Measurements from ENCODE around the gene RNU5D-1. TPM values are rescaled to one million over a fixed set of nuclear protein-coding genes. Genes with fewer than 3 reads are reported as not detected.

RNU5D-1 gene
- total and polyA plus RNA-seq, 12 donors: not detected

GRCh38 chr1:44723064-44723463 is 7.9 kb downstream of the RNU5D-1 start:
- intact Hi-C loops (cut with DNase I): no loop called here
- WGBS, 2 donors: 83 to 89% methylated on average over 9 of the region's 9 CpGs
- TF ChIP-seq, protein P1, sequence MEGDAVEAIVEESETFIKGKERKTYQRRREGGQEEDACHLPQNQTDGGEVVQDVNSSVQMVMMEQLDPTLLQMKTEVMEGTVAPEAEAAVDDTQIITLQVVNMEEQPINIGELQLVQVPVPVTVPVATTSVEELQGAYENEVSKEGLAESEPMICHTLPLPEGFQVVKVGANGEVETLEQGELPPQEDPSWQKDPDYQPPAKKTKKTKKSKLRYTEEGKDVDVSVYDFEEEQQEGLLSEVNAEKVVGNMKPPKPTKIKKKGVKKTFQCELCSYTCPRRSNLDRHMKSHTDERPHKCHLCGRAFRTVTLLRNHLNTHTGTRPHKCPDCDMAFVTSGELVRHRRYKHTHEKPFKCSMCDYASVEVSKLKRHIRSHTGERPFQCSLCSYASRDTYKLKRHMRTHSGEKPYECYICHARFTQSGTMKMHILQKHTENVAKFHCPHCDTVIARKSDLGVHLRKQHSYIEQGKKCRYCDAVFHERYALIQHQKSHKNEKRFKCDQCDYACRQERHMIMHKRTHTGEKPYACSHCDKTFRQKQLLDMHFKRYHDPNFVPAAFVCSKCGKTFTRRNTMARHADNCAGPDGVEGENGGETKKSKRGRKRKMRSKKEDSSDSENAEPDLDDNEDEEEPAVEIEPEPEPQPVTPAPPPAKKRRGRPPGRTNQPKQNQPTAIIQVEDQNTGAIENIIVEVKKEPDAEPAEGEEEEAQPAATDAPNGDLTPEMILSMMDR (IDR thresholded peaks at IDR 0.05): no peak
- no peaks in the 10 kb centered on the region for H3K36me3 ChIP-seq
- H3K27me3 ChIP-seq: peaks cover 0 to 22% (median 13%) of the 10 kb centered on the region in 7 donors
- peak overlapping the region in 1 of 10 donors; percentile 78 for H3K27ac ChIP-seq
- peaks cover 0 to 31% (median 0%) of the 10 kb centered on the region in 9 donors for H3K4me1 ChIP-seq
- DNase-seq: no peak
- peak overlapping the region in 1 of 10 donors; percentile 36 for H3K4me3 ChIP-seq
- no peaks in the 10 kb centered on the region for H3K9me3 ChIP-seq
- no peak for ATAC-seq

DNA sequence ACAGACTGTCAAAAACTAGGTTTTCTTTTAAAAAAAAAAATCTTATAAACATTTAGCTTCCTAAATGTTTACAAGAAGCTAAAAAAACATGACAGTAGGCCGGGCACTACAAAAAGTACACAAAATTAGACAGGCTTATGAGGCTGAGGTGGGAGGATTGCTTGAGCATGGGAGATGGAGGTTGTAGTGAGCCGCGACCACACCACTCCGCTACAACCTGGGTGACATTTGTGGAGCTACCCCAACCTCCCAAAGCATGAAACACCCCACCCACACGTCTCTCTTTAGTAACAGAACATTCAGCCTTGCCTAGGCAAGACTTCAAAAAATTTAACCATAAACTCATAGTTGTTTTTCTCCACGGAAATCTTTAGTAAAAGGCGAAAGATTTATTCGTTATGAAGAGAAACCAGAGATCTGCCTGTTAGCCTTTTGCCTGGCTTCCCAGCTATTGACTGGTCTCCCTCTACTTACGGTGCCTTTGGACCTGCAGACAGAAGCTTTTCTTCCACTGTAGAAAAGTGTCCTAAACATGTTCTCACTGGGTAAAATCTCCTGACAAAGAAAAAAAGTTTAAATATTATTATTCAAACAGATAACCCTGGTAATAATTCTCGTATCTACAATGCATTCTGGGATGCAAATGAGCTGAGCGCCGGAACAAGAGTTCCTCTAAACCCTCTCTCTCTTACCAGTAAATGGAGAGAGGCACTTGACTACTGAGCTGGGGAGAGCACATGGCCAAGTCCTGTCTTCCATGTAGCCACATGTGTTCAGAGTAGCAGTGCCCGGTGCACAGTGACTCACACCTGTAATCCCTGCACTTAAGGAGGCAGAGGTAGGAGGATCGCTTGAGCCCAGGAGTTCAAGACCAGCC is 9.2 kb downstream of the RNU5D-1 start:
- no peaks in the 10 kb centered on the region for H3K9me3 ChIP-seq
- ATAC-seq (peak in 7 of 8 donors; percentile 62 to 75 (median 68)), DNase-seq (no peak)
- H3K4me3 ChIP-seq: peak overlapping the region in 1 of 10 donors; percentile 18
- peak overlapping the region in 6 of 10 donors; percentile 10 to 77 (median 46) for H3K27ac ChIP-seq
- no peaks in the 10 kb centered on the region for H3K36me3 ChIP-seq
- TF ChIP-seq, protein P1 (IDR thresholded peaks at IDR 0.05): no peak
- H3K4me1 ChIP-seq: peaks cover 0 to 31% (median 0%) of the 10 kb centered on the region in 9 donors
- intact Hi-C loops (cut with DNase I): no loop called here
- WGBS, 2 donors: 41% methylated on average over 14 of the region's 14 CpGs
- peaks cover 0 to 22% (median 13%) of the 10 kb centered on the region in 7 donors for H3K27me3 ChIP-seq

GRCh38 chr1:44720281-44720680 is 10.7 kb downstream of the RNU5D-1 start:
- intact Hi-C loops (cut with DNase I): no loop called here
- Histone ChIP-seq H3K9me3 (no peaks in the 10 kb centered on the region), H3K4me3 (no peak overlapping the region), H3K4me1 (peaks cover 0 to 35% (median 0%) of the 10 kb centered on the region in 9 donors), H3K27ac (no peak overlapping the region), H3K27me3 (peaks cover 0 to 18% (median 12%) of the 10 kb centered on the region in 7 donors), H3K36me3 (no peaks in the 10 kb centered on the region)
- TF ChIP-seq, protein P1 (IDR thresholded peaks at IDR 0.05): no peak
- 79 to 94% methylated on average over 4 of the region's 4 CpGs for WGBS, 2 donors
- DNase-seq (no peak), ATAC-seq (no peak)

DNA sequence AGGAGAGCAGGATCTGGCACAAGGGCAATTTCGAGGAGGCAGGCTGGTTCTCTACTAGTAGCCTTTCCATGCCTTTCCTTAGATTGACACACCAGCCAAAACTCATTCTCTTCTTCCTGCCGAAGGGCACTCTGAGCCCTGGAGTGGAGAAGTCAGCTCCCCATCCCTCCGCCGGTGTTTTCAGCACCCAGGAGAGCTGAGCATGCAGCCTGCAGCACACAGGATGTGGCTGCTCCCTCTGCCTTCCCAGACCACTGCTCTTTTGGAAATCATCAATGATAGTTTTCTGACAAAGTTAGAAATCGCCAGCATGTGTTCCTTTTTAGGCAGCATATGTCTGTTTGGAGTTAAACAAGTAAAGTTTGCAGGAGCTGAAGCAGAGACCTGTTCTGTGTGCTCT is 11.7 kb downstream of the RNU5D-1 start:
- peaks cover 0 to 42% (median 6%) of the 10 kb centered on the region in 9 donors for H3K4me1 ChIP-seq
- intact Hi-C loops (cut with DNase I): loop anchor here in 1 of 10 donors (5.0 kb wide), 1 partner anchor 583 kb away; no protein-coding TSS in a partner anchor
- TF ChIP-seq, protein P1 (IDR thresholded peaks at IDR 0.05): no peak
- WGBS, 2 donors: 65 to 68% methylated on average over 5 of the region's 5 CpGs
- H3K36me3 ChIP-seq: no peaks in the 10 kb centered on the region
- H3K27ac ChIP-seq: no peak overlapping the region
- H3K9me3 ChIP-seq: no peaks in the 10 kb centered on the region
- ATAC-seq (no peak), DNase-seq (no peak)
- no peak overlapping the region for H3K4me3 ChIP-seq
- H3K27me3 ChIP-seq: peaks cover 0 to 9% (median 7%) of the 10 kb centered on the region in 7 donors
